Endodermal cell (in vitro differentiated cells): ENCODE data around the gene NDUFA8. TPM values are rescaled to one million over a fixed set of nuclear protein-coding genes. Genes with fewer than 3 reads are reported as not detected.

ENCODE experiments used
- DNase-seq: peaks from one replicate; pipeline ENCODE4 v3.0.0-alpha.2; 2017
- H3K27ac ChIP-seq: 2 replicates; pipeline ENCODE4 v1.5.1; 2013; ENCODE audit warnings: mild to moderate bottlenecking, low read depth, low read length, moderate library complexity
- H3K27me3 ChIP-seq: 2 replicates; pipeline ENCODE4 v1.6.1; 2013; ENCODE audit warnings: mild to moderate bottlenecking, low read length, moderate library complexity; ENCODE audit not compliant: insufficient read depth, control insufficient read depth, poor library complexity, severe bottlenecking
- H3K36me3 ChIP-seq: 2 replicates; pipeline ENCODE4 v1.7.0; 2013; ENCODE audit warnings: mild to moderate bottlenecking, low read length, moderate library complexity; ENCODE audit not compliant: control insufficient read depth, insufficient read depth
- H3K4me1 ChIP-seq: one replicate; pipeline ENCODE4 v1.7.0; 2013; ENCODE audit warnings: low read length; ENCODE audit not compliant: control insufficient read depth, insufficient read depth
- H3K4me3 ChIP-seq: 2 replicates; pipeline ENCODE4 v1.5.1; 2013; ENCODE audit warnings: mild to moderate bottlenecking, low read length, moderate library complexity
- H3K9ac ChIP-seq: 2 replicates; pipeline ENCODE4 v1.6.1; 2013; ENCODE audit warnings: mild to moderate bottlenecking, low read length, moderate library complexity; ENCODE audit not compliant: poor library complexity, severe bottlenecking; ENCODE audit errors: extremely low read depth
- H3K9me3 ChIP-seq: 2 replicates; pipeline ENCODE4 v1.6.1; 2013; ENCODE audit warnings: mild to moderate bottlenecking, low read length, moderate library complexity; ENCODE audit not compliant: control insufficient read depth
- H3K27ac Mint-ChIP-seq: 2 replicates; pipeline ENCODE4 v1.8.0; 2020; ENCODE audit warnings: mixed read lengths
- H3K27me3 Mint-ChIP-seq: 2 replicates; pipeline ENCODE4 v1.8.0; 2021; ENCODE audit warnings: mild to moderate bottlenecking, mixed read lengths; ENCODE audit not compliant: insufficient read depth
- H3K36me3 Mint-ChIP-seq: 2 replicates; pipeline ENCODE4 v1.8.0; 2020; ENCODE audit warnings: low read depth, mixed read lengths
- H3K4me1 Mint-ChIP-seq: 2 replicates; pipeline ENCODE4 v1.8.0; 2020; ENCODE audit warnings: mixed read lengths
- H3K4me3 Mint-ChIP-seq: 2 replicates; pipeline ENCODE4 v1.8.0; 2020; ENCODE audit warnings: mild to moderate bottlenecking, moderate library complexity, mixed read lengths
- H3K9me3 Mint-ChIP-seq: 2 replicates; pipeline ENCODE4 v1.8.0; 2020; ENCODE audit warnings: mild to moderate bottlenecking, mixed read lengths
- WGBS, 2 experiments: methylation state at CpG; one replicate each; pipeline versions ENCODE4 v1.1.5 to v1.1.7; 2013; ENCODE audit warnings: missing lambda C conversion rate in 2 of 2, mixed read lengths in 1 of 2; ENCODE audit not compliant: insufficient coverage in 1 of 2, insufficient read length in 1 of 2; 5-methylcytosine and 5-hydroxymethylcytosine counted together
- total RNA-seq, 2 donors: library from RNA; stranded (reverse); fragmentation: NEBNext Ultra II Directional in 1 of 2; extraction: Animal tissue kit (Norgen Biotek cat#: 25700) in 1 of 2; gene quantifications; 2 replicates in 1 of 2; 3 replicates in 1 of 2; pipeline ENCODE4 v1.2.1, GENCODE V29; 2021
- TF ChIP-seq, protein P1 (sequence below): fragments of 200-600 bp; sonication (generic); conservative IDR thresholded peaks from 2 replicates; pipeline ENCODE4 v1.5.0; 2021; ENCODE audit warnings: antibody characterized with exemption, mild to moderate bottlenecking

Gene NDUFA8
- total RNA-seq, 2 donors from 2014 or later, result 65.8 to 67.8 TPM

DNA sequence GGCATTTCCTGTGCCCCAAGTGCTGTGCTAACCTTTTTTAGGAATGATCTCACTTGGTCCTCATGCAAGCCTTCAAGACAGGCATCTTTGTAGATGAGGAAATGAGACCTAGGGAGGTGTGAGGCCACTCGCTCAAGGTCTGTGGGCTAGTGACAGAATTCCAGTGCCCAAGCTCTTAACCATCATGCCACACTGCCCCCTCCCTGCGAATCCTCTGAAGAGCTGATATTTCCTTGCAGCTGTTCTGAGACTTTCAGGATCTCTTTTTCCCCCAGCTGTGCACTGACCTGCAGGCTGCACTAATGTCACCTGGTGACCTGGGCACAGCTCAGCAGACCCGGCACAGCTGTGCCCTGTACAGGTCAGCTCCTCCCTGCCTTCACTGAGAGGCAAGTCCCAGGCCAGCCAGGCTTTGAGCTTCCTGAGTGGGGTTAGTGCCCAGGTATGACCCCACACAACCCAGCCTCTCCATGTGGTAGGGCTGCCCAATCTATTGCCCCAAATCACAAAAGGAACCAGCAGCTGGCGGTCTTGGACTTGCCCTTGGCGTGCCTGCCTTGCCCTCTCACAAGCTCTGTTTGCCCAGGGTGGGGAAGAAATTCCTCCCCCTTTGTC, 32.8 kb upstream of the NDUFA8 start:
- Mint-ChIP-seq H3K4me3 (no peak overlapping the region), H3K27me3 (peaks cover 2% of the 10 kb centered on the region), H3K4me1 (no peaks in the 10 kb centered on the region), H3K27ac (no peak overlapping the region), H3K36me3 (no peaks in the 10 kb centered on the region), H3K9me3 (no peaks in the 10 kb centered on the region)
- H3K27me3 ChIP-seq, result no peaks in the 10 kb centered on the region
- no peaks in the 10 kb centered on the region for H3K4me1 ChIP-seq
- WGBS, 2 experiments, result 84 to 95% methylated on average over 4 to 5 of the region's 5 CpGs
- no peaks in the 10 kb centered on the region for H3K9me3 ChIP-seq
- no peak overlapping the region for H3K4me3 ChIP-seq
- H3K9ac ChIP-seq, result no peak overlapping the region
- DNase-seq, result no peak
- TF ChIP-seq, protein P1, sequence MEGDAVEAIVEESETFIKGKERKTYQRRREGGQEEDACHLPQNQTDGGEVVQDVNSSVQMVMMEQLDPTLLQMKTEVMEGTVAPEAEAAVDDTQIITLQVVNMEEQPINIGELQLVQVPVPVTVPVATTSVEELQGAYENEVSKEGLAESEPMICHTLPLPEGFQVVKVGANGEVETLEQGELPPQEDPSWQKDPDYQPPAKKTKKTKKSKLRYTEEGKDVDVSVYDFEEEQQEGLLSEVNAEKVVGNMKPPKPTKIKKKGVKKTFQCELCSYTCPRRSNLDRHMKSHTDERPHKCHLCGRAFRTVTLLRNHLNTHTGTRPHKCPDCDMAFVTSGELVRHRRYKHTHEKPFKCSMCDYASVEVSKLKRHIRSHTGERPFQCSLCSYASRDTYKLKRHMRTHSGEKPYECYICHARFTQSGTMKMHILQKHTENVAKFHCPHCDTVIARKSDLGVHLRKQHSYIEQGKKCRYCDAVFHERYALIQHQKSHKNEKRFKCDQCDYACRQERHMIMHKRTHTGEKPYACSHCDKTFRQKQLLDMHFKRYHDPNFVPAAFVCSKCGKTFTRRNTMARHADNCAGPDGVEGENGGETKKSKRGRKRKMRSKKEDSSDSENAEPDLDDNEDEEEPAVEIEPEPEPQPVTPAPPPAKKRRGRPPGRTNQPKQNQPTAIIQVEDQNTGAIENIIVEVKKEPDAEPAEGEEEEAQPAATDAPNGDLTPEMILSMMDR, result peak; percentile 47
- H3K36me3 ChIP-seq, result no peaks in the 10 kb centered on the region
- H3K27ac ChIP-seq, result no peak overlapping the region

DNA sequence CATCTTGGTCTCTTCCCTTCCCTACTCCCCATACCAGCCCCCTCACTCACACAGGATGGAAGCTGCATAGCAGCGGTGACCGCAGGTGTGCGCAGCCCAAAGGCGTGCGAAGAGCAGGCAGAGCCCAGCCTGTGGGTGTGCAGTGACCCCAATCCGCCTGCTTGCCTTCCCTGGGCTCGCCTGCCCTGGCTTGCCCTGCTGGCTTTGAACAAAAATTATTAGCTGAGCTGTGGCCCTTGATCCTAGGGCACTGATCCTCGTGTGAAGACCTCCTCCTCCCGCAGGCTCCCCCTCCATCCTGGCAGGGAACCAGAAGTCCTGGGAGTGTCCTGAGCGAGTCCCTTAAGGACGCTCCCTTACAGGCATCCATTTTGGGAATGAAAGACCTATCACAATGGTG, 32.0 kb upstream of the NDUFA8 start:
- H3K9ac ChIP-seq, result no peak overlapping the region
- no peak overlapping the region for H3K4me3 ChIP-seq
- no peaks in the 10 kb centered on the region for H3K4me1 Mint-ChIP-seq
- no peak overlapping the region for H3K27ac ChIP-seq
- 86 to 87% methylated on average over 6 to 11 of the region's 11 CpGs for WGBS, 2 experiments
- no peaks in the 10 kb centered on the region for H3K4me1 ChIP-seq
- no peak for DNase-seq
- H3K27me3 Mint-ChIP-seq, result peaks cover 2% of the 10 kb centered on the region
- no peak overlapping the region for H3K27ac Mint-ChIP-seq
- TF ChIP-seq, protein P1, result no peak
- no peak overlapping the region for H3K4me3 Mint-ChIP-seq
- no peaks in the 10 kb centered on the region for H3K9me3 ChIP-seq
- H3K36me3 Mint-ChIP-seq, result no peaks in the 10 kb centered on the region
- H3K27me3 ChIP-seq, result no peaks in the 10 kb centered on the region
- H3K36me3 ChIP-seq, result no peaks in the 10 kb centered on the region
- no peaks in the 10 kb centered on the region for H3K9me3 Mint-ChIP-seq

DNA sequence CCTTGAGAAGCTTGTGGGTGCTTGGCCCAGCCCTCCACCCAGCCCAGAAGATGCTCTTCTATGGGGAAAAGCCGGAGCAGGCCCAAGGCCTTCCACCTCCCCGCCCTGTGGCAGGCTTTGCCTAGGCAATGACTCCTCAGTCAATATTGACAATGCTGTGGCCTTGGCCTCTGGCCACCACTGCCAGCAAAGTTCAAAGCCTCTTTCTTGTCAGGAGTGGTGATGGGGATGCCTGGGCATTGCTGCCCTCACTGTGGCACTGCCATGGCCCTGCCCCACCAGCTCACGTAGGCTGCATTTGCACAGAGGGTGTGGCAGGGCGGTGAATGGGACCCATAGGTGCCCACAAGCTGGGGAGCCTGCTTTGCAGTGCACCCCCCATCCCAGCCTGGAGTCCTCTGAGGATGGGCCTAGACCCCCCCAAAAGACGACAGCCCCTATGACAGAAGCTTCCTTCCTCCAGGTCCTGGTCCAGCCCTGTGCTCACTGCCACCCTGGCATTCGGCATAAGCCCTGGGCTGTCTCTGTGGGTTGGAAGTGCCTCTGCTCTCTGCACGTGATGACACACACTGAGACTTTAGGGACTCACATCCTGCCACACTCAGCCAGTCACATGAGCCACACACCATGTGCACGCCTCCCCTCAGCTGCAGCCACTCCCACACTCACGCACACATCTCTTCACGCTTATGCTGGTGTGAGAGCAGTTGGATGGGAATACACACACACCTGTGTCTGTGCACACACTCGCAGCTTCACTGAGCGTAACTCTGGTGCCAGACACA, 31.2 kb upstream of the NDUFA8 start:
- H3K9me3 Mint-ChIP-seq, result no peaks in the 10 kb centered on the region
- no peak overlapping the region for H3K27ac ChIP-seq
- peaks cover 2% of the 10 kb centered on the region for H3K27me3 Mint-ChIP-seq
- H3K9ac ChIP-seq, result no peak overlapping the region
- H3K4me1 ChIP-seq, result no peaks in the 10 kb centered on the region
- no peaks in the 10 kb centered on the region for H3K36me3 ChIP-seq
- H3K27me3 ChIP-seq, result no peaks in the 10 kb centered on the region
- no peak for DNase-seq
- no peak overlapping the region for H3K4me3 ChIP-seq
- H3K36me3 Mint-ChIP-seq, result no peaks in the 10 kb centered on the region
- H3K27ac Mint-ChIP-seq, result no peak overlapping the region
- H3K4me3 Mint-ChIP-seq, result no peak overlapping the region
- H3K9me3 ChIP-seq, result no peaks in the 10 kb centered on the region
- TF ChIP-seq, protein P1, result no peak
- 93% methylated on average over 7 to 12 of the region's 12 CpGs for WGBS, 2 experiments
- no peaks in the 10 kb centered on the region for H3K4me1 Mint-ChIP-seq
